Body of pancreas (tissue), 4 donors: ENCODE results near the gene LTBP2. TPM values are rescaled to one million over a fixed set of nuclear protein-coding genes. Genes with fewer than 3 reads are reported as not detected.

Experiments used
- ATAC-seq: fragments of 150-250 bp; one replicate; pipeline ENCODE4 v1.9.1; 2016
- DNase-seq, 4 donors: peaks; one replicate each; pipeline ENCODE4 v3.0.0-alpha.2; 2019
- H3K27ac ChIP-seq, 4 donors: fragments of 200-600 bp; sonication (generic); 1 replicate in 3 of 4; 2 replicates in 1 of 4; pipeline versions ENCODE4 v1.5.1 to v1.6.1; 2016 to 2019; ENCODE audit warnings: mild to moderate bottlenecking in 1 of 4, mixed read lengths in 1 of 4, moderate library complexity in 1 of 4
- H3K27me3 ChIP-seq, 2 donors: fragments of 200-600 bp; sonication (generic); one replicate each; pipeline ENCODE4 v1.6.0; 2016; ENCODE audit warnings: mild to moderate bottlenecking in 1 of 2
- H3K36me3 ChIP-seq, 2 donors: fragments of 200-600 bp; sonication (generic); replicated peaks in 1 of 2; 2 replicates each; pipeline ENCODE4 v1.5.1; 2016; ENCODE audit warnings: low read depth in 2 of 2; ENCODE audit not compliant: insufficient read depth in 1 of 2
- H3K4me1 ChIP-seq: fragments of 200-600 bp; sonication (generic); one replicate; pipeline ENCODE4 v1.6.0; 2016
- H3K4me3 ChIP-seq, 2 donors: fragments of 200-600 bp; sonication (generic); 1 replicate in 1 of 2; 2 replicates in 1 of 2; pipeline ENCODE4 v1.5.1; 2016 to 2019
- H3K9me3 ChIP-seq, 3 donors: fragments of 200-600 bp; sonication (generic); 1 replicate in 2 of 3; 2 replicates in 1 of 3; pipeline ENCODE4 v1.5.1; 2016
- CTCF ChIP-seq, 7 experiments: fragments of 450-650 bp in 4 of 7; fragments of 200-600 bp in 3 of 7; sonication (generic) in 3 of 7; IDR thresholded peaks; one replicate each; pipeline ENCODE4 v1.5.1; 2016 to 2019; ENCODE audit warnings: antibody characterized with exemption in 7 of 7
- POLR2A ChIP-seq, 3 donors: fragments of 450-650 bp; IDR thresholded peaks; one replicate each; pipeline ENCODE4 v1.6.1; 2016; ENCODE audit warnings: antibody characterized with exemption in 3 of 3, mild to moderate bottlenecking in 2 of 3
- WGBS, 2 donors: methylation state at CpG; one replicate each; pipeline ENCODE4 v1.1.5; 2017; 5-methylcytosine and 5-hydroxymethylcytosine counted together
- intact Hi-C: fragments of 100-400 bp; cut with DNase I; formaldehyde crosslinking; loops from one replicate; pipeline ENCODE4 v1.15.1; 2023
- total RNA-seq, 2 donors: library from RNA; depleted of rRNA; stranded (reverse); fragments of >200 nt; gene quantifications; one replicate each; pipeline ENCODE4 v1.1.0, GENCODE V29; 2016

The LTBP2 gene
- total RNA-seq, 2 donors from 2014 or later, result 15.8 to 20.4 TPM

- WGBS, 2 donors, result 87 to 89% methylated on average over 11 to 12 of the region's 12 CpGs
- intact Hi-C loops, result no loop called here
- Histone ChIP-seq H3K4me1 (peaks cover 20% of the 10 kb centered on the region), H3K4me3 (no peak overlapping the region), H3K27ac (no peak overlapping the region), H3K36me3 (no peaks in the 10 kb centered on the region), H3K27me3 (no peaks in the 10 kb centered on the region), H3K9me3 (no peaks in the 10 kb centered on the region)
- ATAC-seq, result no peak
- no peak for DNase-seq
- TF ChIP-seq POLR2A (IDR thresholded peaks at IDR 0.05) (no peak), CTCF (IDR thresholded peaks at IDR 0.05) (no peak)
Measured at GRCh38 chr14:74579447-74580274, 32.4 kb downstream of the LTBP2 start.

- intact Hi-C loops, result no loop called here
- ATAC-seq (no peak), DNase-seq (no peak)
- Histone ChIP-seq H3K9me3 (no peaks in the 10 kb centered on the region), H3K4me3 (no peak overlapping the region), H3K27ac (no peak overlapping the region), H3K27me3 (no peaks in the 10 kb centered on the region), H3K36me3 (no peaks in the 10 kb centered on the region), H3K4me1 (peaks cover 8% of the 10 kb centered on the region)
- TF ChIP-seq CTCF (IDR thresholded peaks at IDR 0.05) (no peak), POLR2A (IDR thresholded peaks at IDR 0.05) (no peak)
- WGBS, 2 donors, result 81 to 84% methylated on average over 5 of the region's 5 CpGs
Measured at GRCh38 chr14:74578479-74578878, 33.6 kb downstream of the LTBP2 start.

- no peak for ATAC-seq
- no peak for TF ChIP-seq CTCF (IDR thresholded peaks at IDR 0.05)
- no peak for TF ChIP-seq POLR2A (IDR thresholded peaks at IDR 0.05)
- Histone ChIP-seq H3K9me3 (no peaks in the 10 kb centered on the region), H3K27me3 (no peaks in the 10 kb centered on the region), H3K4me3 (no peak overlapping the region), H3K27ac (no peak overlapping the region), H3K4me1 (peaks cover 2% of the 10 kb centered on the region), H3K36me3 (no peaks in the 10 kb centered on the region)
- intact Hi-C loops, result no loop called here
- 100% methylated on average over 3 of the region's 3 CpGs for WGBS, 2 donors
- DNase-seq, result no peak
Measured at GRCh38 chr14:74577948-74578275, 34.1 kb downstream of the LTBP2 start.

GRCh38 chr14:74577247-74577947 is 34.6 kb downstream of the LTBP2 start:
- ATAC-seq (no peak), DNase-seq (peak in 3 of 4 donors; percentile 31 to 42 (median 39))
- H3K27ac ChIP-seq, result no peak overlapping the region
- H3K9me3 ChIP-seq, result no peaks in the 10 kb centered on the region
- H3K27me3 ChIP-seq, result no peaks in the 10 kb centered on the region
- 82 to 84% methylated on average over 11 of the region's 11 CpGs for WGBS, 2 donors
- TF ChIP-seq POLR2A (IDR thresholded peaks at IDR 0.05) (no peak), CTCF (IDR thresholded peaks at IDR 0.05) (no peak)
- H3K4me1 ChIP-seq, result no peaks in the 10 kb centered on the region
- no peak overlapping the region for H3K4me3 ChIP-seq
- intact Hi-C loops, result no loop called here
- H3K36me3 ChIP-seq, result no peaks in the 10 kb centered on the region
